Thoracic aorta endothelial cell (primary cell): ENCODE data around the gene TRERF1. TPM values are rescaled to one million over a fixed set of nuclear protein-coding genes. Genes with fewer than 3 reads are reported as not detected.

ENCODE experiments used
- total RNA-seq: library from RNA; depleted of rRNA; stranded (reverse); fragments of >200 nt; gene quantifications from 2 replicates; pipeline ENCODE4 v1.2.3, GENCODE V29; 2012

Gene TRERF1, protein sequence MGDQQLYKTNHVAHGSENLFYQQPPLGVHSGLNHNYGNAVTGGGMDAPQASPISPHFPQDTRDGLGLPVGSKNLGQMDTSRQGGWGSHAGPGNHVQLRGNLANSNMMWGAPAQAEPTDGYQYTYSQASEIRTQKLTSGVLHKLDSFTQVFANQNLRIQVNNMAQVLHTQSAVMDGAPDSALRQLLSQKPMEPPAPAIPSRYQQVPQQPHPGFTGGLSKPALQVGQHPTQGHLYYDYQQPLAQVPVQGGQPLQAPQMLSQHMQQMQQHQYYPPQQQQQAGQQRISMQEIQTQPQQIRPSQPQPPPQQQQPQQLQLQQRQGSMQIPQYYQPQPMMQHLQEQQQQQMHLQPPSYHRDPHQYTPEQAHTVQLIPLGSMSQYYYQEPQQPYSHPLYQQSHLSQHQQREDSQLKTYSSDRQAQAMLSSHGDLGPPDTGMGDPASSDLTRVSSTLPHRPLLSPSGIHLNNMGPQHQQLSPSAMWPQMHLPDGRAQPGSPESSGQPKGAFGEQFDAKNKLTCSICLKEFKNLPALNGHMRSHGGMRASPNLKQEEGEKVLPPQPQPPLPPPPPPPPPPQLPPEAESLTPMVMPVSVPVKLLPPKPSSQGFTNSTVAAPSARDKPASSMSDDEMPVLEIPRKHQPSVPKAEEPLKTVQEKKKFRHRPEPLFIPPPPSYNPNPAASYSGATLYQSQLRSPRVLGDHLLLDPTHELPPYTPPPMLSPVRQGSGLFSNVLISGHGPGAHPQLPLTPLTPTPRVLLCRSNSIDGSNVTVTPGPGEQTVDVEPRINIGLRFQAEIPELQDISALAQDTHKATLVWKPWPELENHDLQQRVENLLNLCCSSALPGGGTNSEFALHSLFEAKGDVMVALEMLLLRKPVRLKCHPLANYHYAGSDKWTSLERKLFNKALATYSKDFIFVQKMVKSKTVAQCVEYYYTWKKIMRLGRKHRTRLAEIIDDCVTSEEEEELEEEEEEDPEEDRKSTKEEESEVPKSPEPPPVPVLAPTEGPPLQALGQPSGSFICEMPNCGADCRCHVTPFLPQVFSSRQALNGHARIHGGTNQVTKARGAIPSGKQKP (N-terminal part only)
- total RNA-seq: 0.27 and 1.2 TPM in 2 replicates

DNA sequence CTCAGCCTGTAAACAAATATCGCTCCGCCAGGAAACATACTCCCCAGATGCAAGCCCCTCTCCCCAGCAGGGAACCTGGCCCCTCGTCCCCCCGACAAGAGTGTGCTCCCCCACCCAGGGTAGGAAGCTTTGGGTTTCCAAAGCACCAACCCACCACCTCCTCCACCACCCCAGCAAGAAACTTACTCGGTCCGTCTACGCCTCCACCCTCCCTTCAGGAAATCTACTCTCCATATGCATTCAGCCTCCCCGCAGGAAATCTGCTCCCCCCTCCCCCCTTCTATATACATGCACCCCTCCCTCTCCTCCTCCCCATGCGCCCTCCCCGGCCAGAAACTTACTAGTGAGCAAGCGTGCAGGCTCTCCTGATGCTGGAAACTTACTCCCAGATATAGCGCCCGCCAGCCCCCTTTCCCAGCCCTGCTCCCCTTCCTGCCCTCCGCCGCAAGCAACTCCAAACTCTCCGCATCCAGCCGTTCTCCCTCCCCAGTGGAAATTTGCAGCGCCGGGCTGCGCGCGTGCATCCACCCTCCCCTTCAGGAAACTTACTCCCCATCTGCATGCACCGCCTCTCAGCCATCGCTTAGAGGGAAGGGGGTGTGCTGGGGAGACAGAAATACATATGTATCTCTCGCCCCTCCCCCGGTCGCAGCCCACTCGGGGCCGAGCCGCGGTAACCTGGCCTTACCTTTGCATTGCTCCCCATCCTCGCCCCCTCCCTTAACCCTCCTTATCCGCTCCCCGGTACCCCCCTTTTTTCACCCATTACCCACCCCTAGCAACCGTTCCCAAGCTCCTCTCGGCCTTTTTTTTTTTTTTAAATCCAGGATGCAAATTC lies at the start of gene TRERF1:
Gene TRERF1, minus strand, starts transcription at position 594 of the 838 bp plus-strand sequence. CDS start 182,336 bp downstream, outside the sequence.

DNA sequence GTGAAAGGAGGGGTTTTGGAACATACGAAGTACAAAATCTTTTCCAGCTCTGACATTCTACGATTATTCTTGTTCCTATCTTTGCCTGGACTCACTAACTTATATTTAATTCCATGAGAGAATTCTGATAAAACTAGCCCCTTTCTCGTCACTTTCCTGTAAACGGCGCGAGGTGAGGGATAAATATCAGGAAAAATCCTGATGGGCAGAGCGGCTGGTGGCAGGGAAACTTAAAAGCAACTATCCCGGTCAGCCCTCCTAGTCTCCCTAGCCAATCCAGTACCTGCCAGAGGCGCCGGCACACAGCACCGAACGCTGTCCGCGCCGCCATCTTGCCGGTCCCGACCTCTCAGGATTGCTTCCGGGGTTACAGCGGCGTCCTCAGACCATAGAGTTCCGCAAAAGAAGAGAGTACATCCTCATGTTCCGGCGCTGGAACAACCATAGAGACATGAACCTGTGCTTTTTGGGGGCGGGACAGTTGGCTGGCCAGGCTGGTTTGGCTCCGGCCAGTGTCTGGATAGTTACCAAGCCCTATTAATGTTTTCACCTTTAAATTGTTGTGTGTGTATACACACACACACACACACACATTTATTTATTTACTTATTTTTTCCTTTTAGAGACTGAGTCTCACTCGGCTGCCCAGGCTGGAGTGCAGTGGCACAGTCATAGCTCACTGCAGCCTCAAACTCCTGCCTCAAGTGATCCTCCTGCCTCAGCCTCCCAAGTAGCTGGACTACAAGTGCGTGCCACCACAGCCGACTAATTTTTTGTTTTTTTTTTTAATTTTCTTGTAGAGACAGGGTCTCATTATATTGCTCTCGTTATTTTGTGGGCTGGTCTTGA lies 234.0 kb downstream of the TRERF1 start, which contains the start of gene MRPS10:
Gene MRPS10, minus strand, starts transcription at position 343 of the 849 bp plus-strand sequence. Its CDS starts 12 bp downstream, at position 331.

Other genes with a start within 250 kb of the TRERF1 start
- 61.3 and 74.1 TPM in 2 replicates for gene MRPS10, start 234.1 kb downstream of the TRERF1 start, total RNA-seq
- 31.9 and 34.0 TPM in 2 replicates for gene UBR2, start 112.1 kb upstream of the TRERF1 start, total RNA-seq